ENCODE measurements around the gene SHISAL1. TPM values are rescaled to one million over a fixed set of nuclear protein-coding genes. Genes with fewer than 3 reads are reported as not detected.

The SHISAL1 gene
- total RNA-seq, 4 donors from 2014 or later: 6.6 to 20.4 (median 12.4) TPM

- DNase-seq (ENCODE audit: extremely low spot score): peak; percentile 21
- Histone ChIP-seq H3K4me1 (peaks cover 9 to 15% (median 13%) of the 10 kb centered on the region in 4 donors), H3K9me3 (peaks cover 0 to under 1% (median 0%) of the 10 kb centered on the region in 4 donors), H3K27ac (replicated peaks in 1 of 4) (no peak overlapping the region), H3K4me3 (no peak overlapping the region), H3K27me3 (no peaks in the 10 kb centered on the region), H3K36me3 (no peaks in the 10 kb centered on the region)
- intact Hi-C loops (cut with DNase I): no loop called here
- 89% methylated on average over 4 of the region's 4 CpGs for WGBS
- no peak for TF ChIP-seq POLR2AphosphoS5 (IDR thresholded peaks at IDR 0.05)
- TF ChIP-seq EP300 (IDR thresholded peaks at IDR 0.05): no peak
- no peak for TF ChIP-seq CTCF (IDR thresholded peaks at IDR 0.05)
- no peak for TF ChIP-seq POLR2A (IDR thresholded peaks at IDR 0.05; ENCODE audit: low read depth)
Observed at GRCh38 chr22:44215287-44215686, 97.5 kb downstream of the SHISAL1 start.

GRCh38 chr22:44214764-44215163 lies 98.0 kb downstream of the SHISAL1 start:
- no peaks in the 10 kb centered on the region for H3K27me3 ChIP-seq
- H3K9me3 ChIP-seq: peaks cover 0 to 5% (median 4%) of the 10 kb centered on the region in 4 donors
- H3K27ac ChIP-seq (replicated peaks in 1 of 4): no peak overlapping the region
- no peaks in the 10 kb centered on the region for H3K36me3 ChIP-seq
- WGBS: 83% methylated on average over 6 of the region's 6 CpGs
- no peak overlapping the region for H3K4me3 ChIP-seq
- peak; percentile 26 for DNase-seq (ENCODE audit: extremely low spot score)
- no peak for TF ChIP-seq POLR2AphosphoS5 (IDR thresholded peaks at IDR 0.05)
- intact Hi-C loops (cut with DNase I): no loop called here
- peaks cover 9 to 15% (median 13%) of the 10 kb centered on the region in 4 donors for H3K4me1 ChIP-seq

GRCh38 chr22:44214187-44214586 lies 98.6 kb downstream of the SHISAL1 start:
- intact Hi-C loops (cut with DNase I): no loop called here
- 93% methylated on average over 3 of the region's 3 CpGs for WGBS
- DNase-seq (ENCODE audit: extremely low spot score): no peak

GRCh38 chr22:44213489-44214043 lies 99.2 kb downstream of the SHISAL1 start:
- no peaks in the 10 kb centered on the region for H3K27me3 ChIP-seq
- no peak for DNase-seq (ENCODE audit: extremely low spot score)
- H3K27ac ChIP-seq (replicated peaks in 1 of 4): no peak overlapping the region
- peaks cover 9 to 15% (median 13%) of the 10 kb centered on the region in 4 donors for H3K4me1 ChIP-seq
- no peak overlapping the region for H3K4me3 ChIP-seq
- no peaks in the 10 kb centered on the region for H3K36me3 ChIP-seq
- peaks cover 0 to 11% (median 9%) of the 10 kb centered on the region in 4 donors for H3K9me3 ChIP-seq
- TF ChIP-seq POLR2A (IDR thresholded peaks at IDR 0.05; ENCODE audit: low read depth): no peak
- no peak for TF ChIP-seq CTCF (IDR thresholded peaks at IDR 0.05)
- no peak for TF ChIP-seq EP300 (IDR thresholded peaks at IDR 0.05)
- TF ChIP-seq POLR2AphosphoS5 (IDR thresholded peaks at IDR 0.05): no peak
- intact Hi-C loops (cut with DNase I): no loop called here
- WGBS: 91% methylated on average over 3 of the region's 3 CpGs

More at GRCh38 chr22:44214187-44214586, 98.6 kb downstream of the SHISAL1 start:
- Histone ChIP-seq H3K9me3 (peaks cover 0 to 11% (median 8%) of the 10 kb centered on the region in 4 donors), H3K4me3 (no peak overlapping the region), H3K4me1 (peaks cover 9 to 15% (median 13%) of the 10 kb centered on the region in 4 donors), H3K27me3 (no peaks in the 10 kb centered on the region), H3K27ac (replicated peaks in 1 of 4) (no peak overlapping the region), H3K36me3 (no peaks in the 10 kb centered on the region)
- TF ChIP-seq POLR2A (IDR thresholded peaks at IDR 0.05; ENCODE audit: low read depth) (no peak), CTCF (IDR thresholded peaks at IDR 0.05) (no peak), POLR2AphosphoS5 (IDR thresholded peaks at IDR 0.05) (no peak), EP300 (IDR thresholded peaks at IDR 0.05) (no peak)

- TF ChIP-seq CTCF (IDR thresholded peaks at IDR 0.05) (no peak), POLR2AphosphoS5 (IDR thresholded peaks at IDR 0.05) (no peak), POLR2A (IDR thresholded peaks at IDR 0.05; ENCODE audit: low read depth) (no peak), EP300 (IDR thresholded peaks at IDR 0.05) (no peak)
- Histone ChIP-seq H3K36me3 (no peaks in the 10 kb centered on the region), H3K27ac (replicated peaks in 1 of 4) (no peak overlapping the region), H3K27me3 (no peaks in the 10 kb centered on the region), H3K4me3 (no peak overlapping the region), H3K9me3 (peaks cover 0 to 11% (median 9%) of the 10 kb centered on the region in 4 donors), H3K4me1 (peaks cover 9 to 15% (median 13%) of the 10 kb centered on the region in 4 donors)
- WGBS: 92% methylated on average over 1 of the region's 1 CpG
- no peak for DNase-seq (ENCODE audit: extremely low spot score)
- intact Hi-C loops (cut with DNase I): no loop called here
Observed at GRCh38 chr22:44212936-44213335, 99.8 kb downstream of the SHISAL1 start.
